ENCODE measurements around the gene KNTC1. TPM values are rescaled to one million over a fixed set of nuclear protein-coding genes. Genes with fewer than 3 reads are reported as not detected.
"Not testable (repeated sequence)": the region's sequence is repeated elsewhere in the genome, so short reads cannot be mapped to it uniquely, and the experiment has no call there.

Gene KNTC1
- total and polyA plus RNA-seq, 12 donors, result 2.0 to 8.1 (median 3.0) TPM

- Histone ChIP-seq H3K4me3 (no peak overlapping the region), H3K9me3 (no peaks in the 10 kb centered on the region), H3K4me1 (peaks cover 0 to 15% (median 0%) of the 10 kb centered on the region in 9 donors), H3K27me3 (peaks cover 0 to 5% (median 0%) of the 10 kb centered on the region in 7 donors), H3K27ac (no peak overlapping the region), H3K36me3 (no peaks in the 10 kb centered on the region)
- intact Hi-C loops (cut with DNase I), result no loop called here
- DNase-seq (no peak), ATAC-seq (no peak)
- 84 to 85% methylated on average over 11 of the region's 11 CpGs for WGBS, 2 donors
- no peak for TF ChIP-seq CTCF (IDR thresholded peaks at IDR 0.05)
Measured at GRCh38 chr12:122651520-122652224, 124.6 kb downstream of the KNTC1 start.

- H3K27ac ChIP-seq; H3K4me3 ChIP-seq; H3K36me3 ChIP-seq; H3K27me3 ChIP-seq; intact Hi-C loops (cut with DNase I); ATAC-seq; DNase-seq; H3K9me3 ChIP-seq: not testable (repeated sequence)
- 89 to 94% methylated on average over 8 of the region's 8 CpGs for WGBS, 2 donors
- peaks cover 0 to 15% (median 0%) of the 10 kb centered on the region in 9 donors for H3K4me1 ChIP-seq
Measured at GRCh38 chr12:122653291-122653690, 126.2 kb downstream of the KNTC1 start.

DNA sequence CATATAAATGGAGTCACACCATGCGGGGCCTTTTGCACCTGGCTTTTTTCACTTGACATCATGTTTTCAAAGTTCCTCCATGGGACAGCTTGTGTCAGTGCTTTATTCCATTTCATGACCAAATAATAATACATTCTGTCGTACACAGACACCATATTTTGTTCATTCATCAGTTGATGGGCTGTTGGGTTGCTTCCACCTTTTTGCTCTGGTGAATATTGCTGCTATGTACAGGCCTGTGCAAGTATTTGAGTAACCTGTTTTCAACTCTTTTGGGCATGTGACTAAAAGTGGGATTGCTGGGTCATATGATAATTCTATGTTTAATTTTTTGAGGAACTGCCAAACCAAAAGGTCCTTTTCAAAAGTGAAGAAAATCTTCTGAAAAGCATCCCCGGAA is 129.2 kb downstream of the KNTC1 start:
- intact Hi-C loops (cut with DNase I), result no loop called here
- Histone ChIP-seq H3K9me3 (no peaks in the 10 kb centered on the region), H3K36me3 (no peaks in the 10 kb centered on the region), H3K27me3 (no peaks in the 10 kb centered on the region), H3K4me1 (peaks cover 0 to 5% (median 0%) of the 10 kb centered on the region in 9 donors), H3K4me3 (no peak overlapping the region), H3K27ac (no peak overlapping the region)
- ATAC-seq, result no peak
- WGBS, 2 donors, result 94 to 95% methylated on average over 3 of the region's 3 CpGs
- no peak for TF ChIP-seq CTCF (IDR thresholded peaks at IDR 0.05)
- no peak for DNase-seq

DNA sequence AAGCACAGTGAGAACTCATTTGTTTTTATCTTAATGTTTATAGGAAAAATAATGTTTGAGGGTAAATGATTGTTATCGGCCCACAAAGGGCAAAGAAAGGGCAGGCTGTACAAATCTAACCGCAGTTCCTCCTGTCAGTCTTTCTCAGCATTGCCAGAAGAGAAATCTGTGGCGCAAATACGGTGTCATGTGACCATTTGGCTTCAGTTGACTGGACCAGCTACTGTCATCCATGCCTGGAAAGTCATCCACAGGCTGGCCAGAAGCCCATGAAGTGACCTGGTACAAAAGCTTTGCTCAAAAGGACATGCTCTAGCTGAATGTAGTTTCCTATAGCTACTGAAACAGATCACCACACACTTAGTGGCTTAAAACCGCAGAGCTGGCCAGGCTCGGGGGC is 132.5 kb downstream of the KNTC1 start:
- ATAC-seq, result peak in 6 of 8 donors; percentile 21 to 94 (median 80)
- H3K36me3 ChIP-seq, result no peaks in the 10 kb centered on the region
- no peak overlapping the region for H3K4me3 ChIP-seq
- H3K4me1 ChIP-seq, result peaks cover 0 to 5% (median 0%) of the 10 kb centered on the region in 9 donors
- no peaks in the 10 kb centered on the region for H3K9me3 ChIP-seq
- no peaks in the 10 kb centered on the region for H3K27me3 ChIP-seq
- DNase-seq, result peak in 1 of 2 donors; percentile 20
- intact Hi-C loops (cut with DNase I), result no loop called here
- WGBS, 2 donors, result 72 to 89% methylated on average over 6 of the region's 6 CpGs
- peak overlapping the region in 2 of 10 donors; percentile 13 to 46 for H3K27ac ChIP-seq
- TF ChIP-seq CTCF (IDR thresholded peaks at IDR 0.05), result no peak

- WGBS, 2 donors, result 79 to 91% methylated on average over 16 of the region's 16 CpGs
- ATAC-seq, result no peak
- peaks cover 0 to 5% (median 0%) of the 10 kb centered on the region in 9 donors for H3K4me1 ChIP-seq
Measured at GRCh38 chr12:122661246-122661645, 134.2 kb downstream of the KNTC1 start.

More at GRCh38 chr12:122661246-122661645, 134.2 kb downstream of the KNTC1 start:
- Histone ChIP-seq H3K9me3 (no peaks in the 10 kb centered on the region), H3K36me3 (no peaks in the 10 kb centered on the region), H3K27ac (no peak overlapping the region), H3K4me3 (no peak overlapping the region), H3K27me3 (no peaks in the 10 kb centered on the region)
- TF ChIP-seq CTCF (IDR thresholded peaks at IDR 0.05), result no peak
- intact Hi-C loops (cut with DNase I), result no loop called here
- DNase-seq, result no peak

All from heart right ventricle (tissue), 16 donors.